ENCODE data around the gene ZNF346.

ZNF346 gene

GRCh38 chr5:177105691-177106476, 83.4 kb downstream of the ZNF346 start:
- no peaks in the 10 kb centered on the region for H3K4me1 ChIP-seq (ENCODE audit: control insufficient read depth, insufficient read depth, low read length)
- H3K4me3 ChIP-seq (ENCODE audit: low read depth, low read length): no peak overlapping the region
- no peak overlapping the region for H3K9ac ChIP-seq (ENCODE audit: low read length)
- no peak overlapping the region for H3K27ac ChIP-seq (ENCODE audit: low read depth, low read length)
- no peaks in the 10 kb centered on the region for H3K36me3 ChIP-seq (ENCODE audit: control insufficient read depth, insufficient read depth, low read length)
- H3K9me3 ChIP-seq (ENCODE audit: control insufficient read depth, insufficient read depth, low read depth, low read length): no peaks in the 10 kb centered on the region
- H3K27me3 ChIP-seq (ENCODE audit: control insufficient read depth, insufficient read depth, low read length): no peaks in the 10 kb centered on the region

DNA sequence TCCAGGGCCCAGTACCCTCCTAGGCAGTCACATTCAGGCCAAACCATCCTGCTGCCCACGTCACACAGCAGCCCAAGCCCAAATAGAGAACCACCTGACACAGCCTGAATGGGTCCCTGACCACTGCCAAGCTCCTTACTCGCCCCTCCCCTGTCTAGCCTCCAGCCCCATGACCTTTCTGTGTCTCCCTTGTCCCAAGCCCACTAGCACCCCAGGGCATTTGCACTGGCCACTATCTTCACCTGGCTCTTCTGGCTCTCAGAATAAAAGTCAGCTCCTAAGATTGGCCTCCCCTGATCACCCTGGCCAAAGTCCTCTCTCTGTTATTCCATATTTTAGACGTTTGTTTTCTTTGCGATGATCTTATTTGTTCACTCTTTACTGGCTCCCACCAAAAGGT, 84.7 kb downstream of the ZNF346 start:
- no peaks in the 10 kb centered on the region for H3K4me1 ChIP-seq (ENCODE audit: control insufficient read depth, insufficient read depth, low read length)
- no peaks in the 10 kb centered on the region for H3K9me3 ChIP-seq (ENCODE audit: control insufficient read depth, insufficient read depth, low read depth, low read length)
- no peak overlapping the region for H3K27ac ChIP-seq (ENCODE audit: low read depth, low read length)
- H3K4me3 ChIP-seq (ENCODE audit: low read depth, low read length): no peak overlapping the region
- no peaks in the 10 kb centered on the region for H3K36me3 ChIP-seq (ENCODE audit: control insufficient read depth, insufficient read depth, low read length)
- H3K27me3 ChIP-seq (ENCODE audit: control insufficient read depth, insufficient read depth, low read length): no peaks in the 10 kb centered on the region
- no peak overlapping the region for H3K9ac ChIP-seq (ENCODE audit: low read length)

GRCh38 chr5:177109810-177110209, 87.3 kb downstream of the ZNF346 start:
- H3K27ac ChIP-seq (ENCODE audit: low read depth, low read length): no peak overlapping the region
- H3K4me3 ChIP-seq (ENCODE audit: low read depth, low read length): no peak overlapping the region
- H3K27me3 ChIP-seq (ENCODE audit: control insufficient read depth, insufficient read depth, low read length): no peaks in the 10 kb centered on the region
- no peaks in the 10 kb centered on the region for H3K4me1 ChIP-seq (ENCODE audit: control insufficient read depth, insufficient read depth, low read length)
- no peaks in the 10 kb centered on the region for H3K9me3 ChIP-seq (ENCODE audit: control insufficient read depth, insufficient read depth, low read depth, low read length)
- no peak overlapping the region for H3K9ac ChIP-seq (ENCODE audit: low read length)
- no peaks in the 10 kb centered on the region for H3K36me3 ChIP-seq (ENCODE audit: control insufficient read depth, insufficient read depth, low read length)

GRCh38 chr5:177111720-177112394, 89.4 kb downstream of the ZNF346 start:
- Histone ChIP-seq H3K9ac (ENCODE audit: low read length) (no peak overlapping the region), H3K36me3 (ENCODE audit: control insufficient read depth, insufficient read depth, low read length) (no peaks in the 10 kb centered on the region), H3K27me3 (ENCODE audit: control insufficient read depth, insufficient read depth, low read length) (no peaks in the 10 kb centered on the region; the same call in 1 of the 2 replicates), H3K4me1 (ENCODE audit: control insufficient read depth, insufficient read depth, low read length) (peaks cover 7% of the 10 kb centered on the region), H3K9me3 (ENCODE audit: control insufficient read depth, insufficient read depth, low read depth, low read length) (no peaks in the 10 kb centered on the region), H3K4me3 (ENCODE audit: low read depth, low read length) (no peak overlapping the region), H3K27ac (ENCODE audit: low read depth, low read length) (no peak overlapping the region)

DNA sequence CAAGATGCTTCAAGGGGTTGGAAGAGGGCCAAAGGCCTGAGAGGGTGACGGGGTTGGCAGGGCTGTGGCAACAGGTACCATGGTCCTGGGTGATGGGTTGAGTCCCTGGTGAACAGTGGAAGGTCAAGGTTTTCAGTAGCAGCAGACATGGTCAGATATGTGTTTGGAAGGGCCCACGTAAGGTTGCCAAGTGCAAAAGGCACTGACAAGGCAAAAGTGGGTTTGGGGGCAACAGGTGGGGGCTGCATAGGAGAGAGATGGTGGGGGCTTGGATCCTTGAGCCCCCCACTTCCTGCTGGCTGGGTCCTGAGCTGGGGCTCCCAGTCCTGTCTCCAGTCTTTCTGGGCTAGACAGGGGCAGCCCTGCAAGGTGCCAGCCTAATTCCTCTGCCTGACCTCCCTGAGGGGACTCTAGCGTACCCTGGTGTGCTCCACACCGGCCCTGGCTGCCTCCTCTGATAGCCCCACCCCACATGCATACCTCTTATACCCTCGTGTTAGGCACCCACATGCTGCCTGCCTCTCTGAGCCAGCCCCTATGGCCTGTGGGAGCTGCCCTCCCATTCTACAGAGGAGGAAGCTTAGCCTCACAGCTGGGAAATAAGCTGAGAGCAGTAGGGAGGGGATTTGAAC, 90.2 kb downstream of the ZNF346 start:
- no peak overlapping the region for H3K9ac ChIP-seq (ENCODE audit: low read length)
- no peaks in the 10 kb centered on the region; the same call in 1 of the 2 replicates for H3K27me3 ChIP-seq (ENCODE audit: control insufficient read depth, insufficient read depth, low read length)

DNA sequence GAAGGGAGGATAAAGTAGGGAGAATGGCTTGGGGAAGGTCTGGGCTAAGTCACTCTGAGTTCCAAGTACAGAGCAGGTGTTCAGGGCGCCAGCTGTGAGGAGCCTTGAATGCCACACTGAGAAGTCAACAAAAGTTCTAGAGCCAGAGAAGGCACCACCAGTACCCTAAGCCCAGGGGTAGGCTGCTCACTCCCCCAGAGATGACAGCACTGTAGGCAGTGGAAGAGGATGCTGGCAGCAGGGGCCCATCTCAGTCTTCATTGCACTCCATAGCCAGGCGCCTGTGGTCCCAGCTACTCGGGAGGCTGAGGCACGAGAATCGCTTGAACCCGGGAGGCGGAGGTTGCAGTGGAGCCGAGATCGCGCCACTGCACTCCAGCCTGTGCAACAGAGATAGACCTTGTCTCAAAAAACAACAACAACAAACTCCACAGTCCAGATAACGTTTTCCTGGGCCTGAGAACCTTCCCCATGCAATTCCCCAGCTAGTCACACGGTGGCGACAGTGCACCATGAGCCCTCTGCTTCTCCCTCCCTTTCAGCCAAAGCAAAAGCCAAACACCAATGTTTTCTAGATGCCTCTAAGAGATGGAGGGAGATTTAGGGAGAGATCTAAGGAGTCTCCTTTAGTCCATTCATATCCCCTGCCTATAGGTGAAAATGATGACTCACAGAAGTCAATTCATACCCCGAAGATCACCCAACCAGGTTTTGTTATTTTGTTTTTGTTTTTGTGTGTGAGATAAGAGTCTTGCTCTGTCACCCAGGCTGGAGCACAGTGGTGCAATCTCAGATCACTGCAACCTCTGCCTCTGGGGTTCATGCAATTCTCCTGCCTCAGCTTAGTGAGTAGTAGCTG, 91.3 kb downstream of the ZNF346 start:
- H3K4me1 ChIP-seq (ENCODE audit: control insufficient read depth, insufficient read depth, low read length): peaks cover 7% of the 10 kb centered on the region
- H3K9ac ChIP-seq (ENCODE audit: low read length): no peak overlapping the region
- no peaks in the 10 kb centered on the region for H3K36me3 ChIP-seq (ENCODE audit: control insufficient read depth, insufficient read depth, low read length)
- no peak overlapping the region for H3K27ac ChIP-seq (ENCODE audit: low read depth, low read length)
- no peaks in the 10 kb centered on the region; the same call in 1 of the 2 replicates for H3K27me3 ChIP-seq (ENCODE audit: control insufficient read depth, insufficient read depth, low read length)
- no peaks in the 10 kb centered on the region for H3K9me3 ChIP-seq (ENCODE audit: control insufficient read depth, insufficient read depth, low read depth, low read length)
- H3K4me3 ChIP-seq (ENCODE audit: low read depth, low read length): no peak overlapping the region

More for the DNA sequence above, 90.2 kb downstream of the ZNF346 start:
- H3K27ac ChIP-seq (ENCODE audit: low read depth, low read length): no peak overlapping the region
- no peaks in the 10 kb centered on the region for H3K9me3 ChIP-seq (ENCODE audit: control insufficient read depth, insufficient read depth, low read depth, low read length)
- H3K4me1 ChIP-seq (ENCODE audit: control insufficient read depth, insufficient read depth, low read length): peaks cover 7% of the 10 kb centered on the region
- no peaks in the 10 kb centered on the region for H3K36me3 ChIP-seq (ENCODE audit: control insufficient read depth, insufficient read depth, low read length)
- no peak overlapping the region for H3K4me3 ChIP-seq (ENCODE audit: low read depth, low read length)

DNA sequence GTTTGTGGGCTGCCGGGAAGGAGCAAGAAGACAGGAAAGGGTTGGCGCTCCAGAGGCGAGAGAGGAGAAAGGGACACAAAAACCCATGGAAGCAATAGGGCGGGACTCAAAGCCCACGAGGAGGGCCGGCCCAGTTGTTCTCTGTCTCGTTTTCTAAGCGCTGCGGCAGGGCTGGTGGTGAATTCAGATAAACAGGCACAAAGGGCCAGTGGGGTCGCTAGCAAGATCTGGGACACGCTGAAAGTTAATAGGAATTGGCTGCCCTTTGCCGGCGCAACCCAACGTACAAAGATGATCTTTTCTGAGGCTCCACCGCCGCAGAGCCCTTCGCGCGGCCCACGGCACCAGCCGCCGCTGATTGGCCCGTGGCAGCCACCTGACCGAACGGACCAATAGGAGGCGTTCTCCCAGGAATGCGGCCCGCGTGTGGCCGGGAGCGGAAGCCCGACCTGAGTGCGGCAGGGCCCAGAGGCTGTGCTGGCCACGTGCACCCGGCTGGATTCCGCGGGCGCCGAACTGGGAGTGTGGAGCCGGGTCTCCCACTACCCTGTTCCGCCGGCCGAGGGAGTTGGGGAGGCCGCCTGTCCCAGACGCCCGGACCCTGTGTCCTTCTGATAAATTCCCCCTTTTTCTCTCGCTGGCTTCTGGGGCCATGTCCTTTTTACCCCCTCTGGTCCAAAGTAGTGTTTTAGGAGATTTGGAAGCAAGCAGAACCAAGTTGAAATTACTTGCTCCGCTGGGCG, 94.3 kb downstream of the ZNF346 start:
- Histone ChIP-seq H3K9me3 (ENCODE audit: control insufficient read depth, insufficient read depth, low read depth, low read length) (no peaks in the 10 kb centered on the region), H3K27ac (ENCODE audit: low read depth, low read length) (no peak overlapping the region), H3K4me3 (ENCODE audit: low read depth, low read length) (no peak overlapping the region), H3K9ac (ENCODE audit: low read length) (no peak overlapping the region), H3K27me3 (ENCODE audit: control insufficient read depth, insufficient read depth, low read length) (no peaks in the 10 kb centered on the region; the same call in 1 of the 2 replicates), H3K36me3 (ENCODE audit: control insufficient read depth, insufficient read depth, low read length) (no peaks in the 10 kb centered on the region), H3K4me1 (ENCODE audit: control insufficient read depth, insufficient read depth, low read length) (peaks cover 7% of the 10 kb centered on the region)

- H3K27me3 ChIP-seq (ENCODE audit: control insufficient read depth, insufficient read depth, low read length): no peaks in the 10 kb centered on the region; the same call in 1 of the 2 replicates
- H3K9me3 ChIP-seq (ENCODE audit: control insufficient read depth, insufficient read depth, low read depth, low read length): no peaks in the 10 kb centered on the region
- no peaks in the 10 kb centered on the region for H3K36me3 ChIP-seq (ENCODE audit: control insufficient read depth, insufficient read depth, low read length)
- H3K4me1 ChIP-seq (ENCODE audit: control insufficient read depth, insufficient read depth, low read length): peaks cover 7% of the 10 kb centered on the region
- no peak overlapping the region for H3K4me3 ChIP-seq (ENCODE audit: low read depth, low read length)
- no peak overlapping the region for H3K9ac ChIP-seq (ENCODE audit: low read length)
- no peak overlapping the region for H3K27ac ChIP-seq (ENCODE audit: low read depth, low read length)
Observed at GRCh38 chr5:177117441-177118045, 95.0 kb downstream of the ZNF346 start.

GRCh38 chr5:177122566-177122965, 100.1 kb downstream of the ZNF346 start:
- Histone ChIP-seq H3K9ac (ENCODE audit: low read length) (no peak overlapping the region), H3K27me3 (ENCODE audit: control insufficient read depth, insufficient read depth, low read length) (no peaks in the 10 kb centered on the region; the same call in 1 of the 2 replicates), H3K9me3 (ENCODE audit: control insufficient read depth, insufficient read depth, low read depth, low read length) (no peaks in the 10 kb centered on the region), H3K4me3 (ENCODE audit: low read depth, low read length) (no peak overlapping the region), H3K27ac (ENCODE audit: low read depth, low read length) (no peak overlapping the region), H3K4me1 (ENCODE audit: control insufficient read depth, insufficient read depth, low read length) (0 out of 2 replicates have a peak, but pooled peaks cover 2% of the 10 kb centered on the region), H3K36me3 (ENCODE audit: control insufficient read depth, insufficient read depth, low read length) (no peaks in the 10 kb centered on the region)
